ENCODE measurements around the gene MYBPC3.

The MYBPC3 gene

GRCh38 chr11:47352556-47352955 lies at the start of gene MYBPC3:
MYBPC3 (minus strand) TSS chr11:47352702; CDS start chr11:47352647, 55 bp downstream.
- no peak for DNase-seq (ENCODE audit: low read depth)

DNA sequence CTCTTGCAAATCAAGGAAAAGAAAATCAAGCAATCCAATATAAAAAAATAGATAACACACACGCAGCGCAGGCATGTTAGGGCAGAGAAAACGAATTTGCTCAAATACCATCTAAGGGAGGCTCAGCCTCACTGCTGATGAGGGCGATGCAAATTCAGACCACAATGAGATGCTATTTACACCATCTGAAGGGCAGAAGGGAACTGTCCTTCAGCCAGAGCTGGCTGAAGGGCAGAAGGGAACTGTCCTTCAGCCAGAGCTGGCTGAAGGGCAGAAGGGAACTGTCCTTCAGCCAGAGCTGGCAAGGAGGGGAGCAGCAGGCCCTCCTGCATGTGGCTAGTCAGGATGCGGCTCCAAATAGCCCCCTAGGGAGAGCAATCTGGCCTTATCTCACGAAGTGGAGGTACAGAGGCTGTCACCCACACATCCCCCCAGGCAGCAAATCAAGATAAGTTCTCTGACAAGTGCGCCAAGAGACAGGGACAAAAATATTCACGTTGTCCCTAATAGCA lies 48.3 kb upstream of the MYBPC3 start:
- no peak for DNase-seq (ENCODE audit: low read depth)

GRCh38 chr11:47399860-47400767 lies 47.6 kb upstream of the MYBPC3 start:
- no peak for DNase-seq (ENCODE audit: low read depth)

DNA sequence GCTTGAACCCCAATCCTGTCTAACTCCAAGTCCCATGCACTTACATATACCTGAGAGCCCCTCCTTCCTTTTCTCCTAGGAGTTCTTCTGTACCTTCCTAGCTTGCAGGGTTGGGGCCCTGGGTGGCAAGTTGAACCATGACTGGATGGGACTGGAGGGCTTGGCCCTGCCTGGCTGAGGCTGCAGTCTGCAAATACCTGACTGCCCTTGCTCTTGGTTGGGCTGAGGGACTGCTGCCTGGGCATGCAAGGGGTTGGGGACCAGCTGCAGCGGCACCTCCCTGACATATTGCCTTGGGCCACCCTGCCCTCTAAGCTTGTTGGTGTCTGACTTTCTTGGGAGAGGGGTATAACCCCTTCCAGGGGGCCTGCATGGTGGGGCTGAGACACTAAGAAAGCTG lies 46.0 kb upstream of the MYBPC3 start:
- no peak for DNase-seq (ENCODE audit: low read depth)

DNA sequence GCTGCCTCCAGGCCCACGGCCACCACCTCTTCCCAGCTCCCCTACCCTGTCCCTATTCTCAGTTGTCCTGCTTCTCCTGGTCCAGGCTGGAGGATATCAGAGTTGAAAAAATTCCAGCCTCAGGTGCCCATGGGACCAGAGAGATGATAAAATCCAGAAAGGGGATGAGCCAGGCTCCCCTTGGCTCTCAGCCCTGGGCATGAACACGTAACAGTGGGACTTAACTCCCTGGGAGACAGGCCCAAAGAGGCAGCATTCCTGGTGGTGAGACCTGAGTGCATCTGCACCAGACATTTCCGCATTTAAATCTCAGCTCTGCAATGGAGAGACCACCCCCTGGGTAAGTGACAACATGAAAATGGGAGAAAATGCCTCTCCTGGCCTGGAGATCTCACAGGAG lies 45.5 kb upstream of the MYBPC3 start:
- DNase-seq (ENCODE audit: low read depth) = no peak

GRCh38 chr11:47396049-47396320 lies 43.5 kb upstream of the MYBPC3 start:
- no peak for DNase-seq (ENCODE audit: low read depth)

DNA sequence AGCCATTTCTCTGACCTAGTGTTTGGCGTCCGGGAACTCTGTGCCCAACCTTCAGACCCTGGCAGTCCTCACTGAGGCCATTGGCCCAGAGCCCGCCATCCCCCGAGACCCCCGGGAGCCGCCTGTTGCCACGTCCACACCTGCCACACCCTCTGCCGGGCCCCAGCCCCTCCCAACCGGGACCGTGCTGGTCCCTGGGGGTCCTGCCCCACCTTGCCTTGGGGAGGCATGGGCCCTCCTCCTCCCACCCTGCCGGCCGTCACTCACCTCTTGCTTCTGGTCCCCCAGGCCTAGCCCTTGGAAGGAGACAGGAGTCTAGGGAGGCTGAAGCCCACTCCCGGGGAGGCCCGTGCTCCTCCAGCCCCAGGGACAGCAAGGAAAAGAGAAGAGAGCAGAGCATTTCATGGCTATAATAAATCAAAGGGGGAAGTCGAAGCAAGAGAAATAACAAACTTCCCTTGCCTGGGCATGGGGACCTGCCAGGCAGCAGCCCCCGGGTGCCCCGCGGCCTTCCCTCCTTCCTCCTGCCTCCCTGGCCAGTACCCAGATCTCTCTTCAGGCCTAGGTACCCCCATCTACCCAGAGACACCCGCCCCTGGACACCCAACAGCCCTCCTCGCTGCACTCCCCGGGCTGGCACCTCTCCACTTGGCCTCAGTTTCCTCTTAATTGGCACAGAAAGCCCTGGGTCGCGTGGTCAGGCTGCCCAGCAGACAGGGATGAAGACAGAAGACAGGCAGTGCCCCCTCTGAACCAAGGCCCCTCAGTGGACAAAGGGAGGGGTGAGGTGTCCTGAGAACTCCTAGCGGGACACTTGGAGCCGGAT lies 42.9 kb upstream of the MYBPC3 start:
- no peak for DNase-seq (ENCODE audit: low read depth)

GRCh38 chr11:47394322-47395222 lies 42.1 kb upstream of the MYBPC3 start:
- DNase-seq (ENCODE audit: low read depth) = peak; percentile 55

- DNase-seq (ENCODE audit: low read depth) = no peak
These were observed 41.5 kb upstream of the MYBPC3 start for GRCh38 chr11:47394050-47394321.

DNA sequence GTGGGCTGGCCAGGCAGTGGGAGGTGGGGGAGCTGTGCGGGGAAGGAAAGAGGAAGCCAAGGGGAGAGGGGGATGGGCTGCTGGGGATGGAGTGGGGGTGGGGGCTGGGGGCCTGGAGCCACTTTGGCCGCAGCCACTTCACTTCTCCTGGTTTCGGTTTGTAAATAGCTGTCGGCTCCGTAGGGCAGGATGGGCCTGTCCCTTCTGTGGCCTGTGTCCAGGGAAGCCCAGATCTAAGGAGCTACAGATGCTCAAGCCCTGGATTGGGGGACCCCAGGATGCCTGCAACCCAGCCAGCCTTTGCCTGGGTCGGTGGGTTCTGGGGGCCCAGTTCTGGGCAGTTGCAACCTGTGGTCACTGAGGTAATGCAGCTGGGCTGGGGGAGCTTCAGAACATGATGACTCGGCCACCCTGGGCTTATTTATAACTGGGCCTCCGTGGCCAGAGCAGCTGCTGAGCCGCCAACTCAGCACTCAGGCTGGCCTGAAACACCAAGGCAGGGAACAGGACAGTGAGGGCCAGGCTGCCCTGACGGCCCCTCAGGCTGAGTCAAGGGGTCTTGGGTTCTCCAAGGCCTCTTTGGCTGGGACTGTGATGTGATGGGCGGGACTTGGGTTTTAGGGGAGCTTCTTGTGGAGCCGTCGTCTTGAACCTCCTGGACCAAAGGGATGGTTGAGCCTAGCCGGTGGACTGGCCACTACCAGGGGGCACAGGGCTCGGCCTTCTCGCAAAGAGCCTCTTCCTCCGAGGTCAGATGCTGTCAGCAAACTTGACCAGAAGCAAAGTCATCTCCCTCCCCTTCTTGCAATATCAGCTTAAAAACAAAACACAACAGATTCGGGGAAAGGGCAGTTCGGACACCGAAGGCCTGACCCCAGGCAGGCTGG lies 40.9 kb upstream of the MYBPC3 start:
- no peak for DNase-seq (ENCODE audit: low read depth)

DNA sequence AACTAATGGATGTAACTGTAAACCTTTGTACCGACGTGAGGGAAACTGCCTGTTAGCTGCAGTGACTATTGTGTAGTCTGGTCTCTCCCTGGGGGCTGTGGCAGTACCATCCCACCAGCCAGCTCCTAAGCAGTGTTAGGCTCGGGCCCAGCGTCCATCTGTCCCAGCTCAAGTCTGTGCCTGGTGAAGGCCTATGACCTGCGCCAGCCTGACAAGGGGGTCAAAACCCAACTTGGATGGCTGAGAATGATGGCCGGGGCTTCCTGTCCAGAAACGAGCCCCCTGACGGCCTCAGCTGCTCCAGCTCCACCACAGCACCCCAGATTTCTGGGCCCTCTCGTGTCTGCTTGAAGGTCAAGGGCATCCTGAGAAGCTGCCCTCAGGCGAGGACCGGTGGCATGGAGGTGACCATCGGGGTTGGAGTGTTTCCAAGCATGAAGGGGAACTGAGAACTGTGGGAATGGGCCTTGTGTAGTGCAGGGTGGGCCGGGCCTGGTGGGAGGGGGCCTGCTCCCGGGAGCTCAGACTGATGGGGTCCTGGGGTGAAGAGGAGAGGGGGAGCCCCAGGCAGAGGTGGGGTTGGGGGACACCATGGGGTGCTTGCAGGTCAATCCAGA lies 40.2 kb upstream of the MYBPC3 start:
- no peak for DNase-seq (ENCODE audit: low read depth)

DNA sequence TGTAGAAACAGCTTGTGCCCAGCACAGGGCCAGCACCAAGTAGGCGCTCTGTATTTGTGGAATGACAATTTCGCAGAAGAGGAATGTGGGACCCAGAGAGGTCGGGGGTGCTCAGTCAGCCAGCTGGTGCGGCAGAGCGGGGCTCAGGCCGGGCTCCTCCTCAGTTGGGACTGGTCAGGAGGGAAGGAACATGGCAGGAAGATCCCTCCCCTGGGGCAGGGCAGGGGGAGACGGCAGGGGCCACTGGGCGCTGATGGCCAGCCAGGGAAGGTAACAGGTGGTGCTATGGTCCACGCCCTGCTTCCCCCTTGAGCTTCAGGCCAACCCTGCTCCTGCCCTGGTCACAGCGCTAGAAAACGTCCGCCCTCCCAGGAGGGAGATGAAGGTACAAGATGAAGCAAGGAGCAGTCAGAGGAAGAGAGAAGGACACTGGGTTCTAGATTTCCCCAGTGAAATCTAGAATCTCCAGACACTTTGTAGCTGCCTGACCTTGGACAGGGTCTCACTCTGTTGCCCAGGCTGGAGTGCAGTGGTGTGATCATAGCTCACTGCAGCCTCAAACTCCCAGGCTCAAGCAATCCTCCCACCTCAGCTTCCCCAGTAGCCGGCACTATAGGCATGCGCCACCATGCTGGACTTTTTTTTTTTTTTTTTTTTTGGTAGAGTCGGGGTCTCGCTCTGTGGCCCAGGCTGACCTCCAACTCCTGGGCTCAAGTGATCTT lies 39.4 kb upstream of the MYBPC3 start:
- DNase-seq (ENCODE audit: low read depth) = no peak

DNA sequence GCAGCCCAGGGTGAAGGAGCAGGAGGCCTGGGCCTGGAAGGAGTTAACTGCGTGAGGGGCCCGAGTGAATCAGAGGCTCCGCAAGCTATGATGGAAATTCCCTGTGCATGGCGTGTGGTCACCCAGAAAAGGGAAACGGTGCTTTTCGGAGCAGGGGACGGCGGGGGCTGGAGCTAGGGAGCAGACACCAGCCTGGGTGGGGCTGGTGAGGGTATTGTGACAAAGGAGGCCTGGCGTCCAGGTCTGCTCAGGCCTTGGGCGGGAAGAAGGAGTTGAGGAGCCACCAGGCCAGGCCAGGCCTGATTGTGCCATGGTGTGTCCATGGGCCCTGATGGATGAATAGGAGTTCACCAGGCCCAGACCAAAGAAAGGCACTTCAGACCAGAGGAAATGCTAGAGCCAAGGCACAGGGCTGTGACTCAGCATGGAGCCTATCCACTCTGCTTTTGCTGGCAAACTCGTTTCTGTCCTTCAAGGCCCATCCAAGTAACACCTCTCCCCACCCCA lies 38.6 kb upstream of the MYBPC3 start:
- no peak for DNase-seq (ENCODE audit: low read depth)

DNA sequence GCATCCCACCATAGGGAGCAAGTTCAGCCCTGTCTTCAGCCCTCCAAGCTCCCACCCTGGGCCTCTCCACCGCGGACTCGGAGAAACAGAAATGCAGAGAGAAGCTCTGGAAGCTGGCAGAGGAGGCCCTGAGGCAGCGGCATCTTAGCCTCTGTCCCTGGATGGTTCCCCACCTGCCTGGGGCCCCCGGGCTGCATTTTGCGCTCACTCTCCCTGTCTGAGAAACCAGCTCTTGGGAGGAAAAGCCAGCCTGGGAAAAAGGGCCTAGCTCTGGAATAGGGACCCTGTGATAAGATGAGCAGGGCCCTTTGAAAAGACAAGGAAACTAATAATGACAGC lies 37.9 kb upstream of the MYBPC3 start:
- DNase-seq (ENCODE audit: low read depth) = no peak

DNA sequence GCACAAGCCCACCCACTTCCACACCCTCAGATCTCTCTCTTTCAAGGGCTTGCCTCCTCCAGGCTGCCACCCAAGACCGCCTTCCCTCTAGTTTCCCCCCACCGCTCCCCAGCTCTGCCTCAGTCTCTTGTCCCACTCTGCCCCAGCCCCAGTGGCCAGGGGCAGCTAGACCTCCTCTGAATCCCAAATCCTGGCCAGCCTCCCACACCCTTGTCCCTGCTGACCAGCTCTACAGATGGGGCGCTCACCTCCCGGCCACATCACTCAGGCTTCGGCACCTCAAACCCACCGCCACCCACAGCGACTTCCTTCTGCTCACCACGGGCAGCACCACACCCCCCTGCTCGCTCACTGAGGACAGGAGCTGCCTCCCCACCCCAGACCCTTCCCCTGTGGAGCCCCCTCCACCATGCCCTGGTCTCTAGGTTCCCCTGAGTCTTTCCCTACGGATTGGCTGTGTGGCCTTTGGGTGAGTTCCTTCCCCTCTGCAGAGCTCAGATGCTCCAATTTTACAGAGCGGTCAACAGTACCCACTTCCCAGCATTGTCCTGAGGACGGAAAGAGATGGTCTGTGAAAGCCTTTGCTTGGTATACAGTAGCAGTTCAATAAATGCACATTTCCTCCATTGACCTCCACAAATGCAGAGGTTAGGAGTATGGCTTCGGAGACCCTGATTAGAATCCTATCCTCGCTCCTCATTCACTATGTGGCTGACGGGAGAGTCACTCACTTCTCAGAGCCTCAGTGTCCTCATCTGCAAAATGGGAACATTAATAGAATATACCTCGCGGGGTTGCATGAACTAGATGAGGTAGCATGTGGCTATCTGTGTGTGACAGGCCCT lies 37.3 kb upstream of the MYBPC3 start:
- DNase-seq (ENCODE audit: low read depth) = no peak

- DNase-seq (ENCODE audit: low read depth) = no peak
These were observed 36.4 kb upstream of the MYBPC3 start for GRCh38 chr11:47388697-47389576.

- DNase-seq (ENCODE audit: low read depth) = no peak
These were observed 35.6 kb upstream of the MYBPC3 start for GRCh38 chr11:47387944-47388696.

All from activated T-cell treated with anti-CD3 and anti-CD28 coated beads for 48 hours (primary cell).